Immature natural killer cell (primary cell): ENCODE measurements around the gene HTRA2. TPM values are rescaled to one million over a fixed set of nuclear protein-coding genes. Genes with fewer than 3 reads are reported as not detected.
A peak's percentile ranks its signal among the peaks of the same experiment; 100 is the strongest.
"Not testable (repeated sequence)": the region's sequence is repeated elsewhere in the genome, so short reads cannot be mapped to it uniquely, and the experiment has no call there.

ENCODE experiments used
- DNase-seq, 3 donors: peaks; one replicate each; pipeline ENCODE4 v3.0.0; 2022; ENCODE audit warnings: mixed read lengths in 1 of 3
- H3K27ac Mint-ChIP-seq, 6 donors: one replicate each; pipeline ENCODE4 v1.8.0; 2020; ENCODE audit warnings: mixed read lengths in 6 of 6, mild to moderate bottlenecking in 5 of 6, inconsistent platforms in 4 of 6, moderate library complexity in 3 of 6
- H3K27me3 Mint-ChIP-seq, 3 donors: one replicate each; pipeline ENCODE4 v1.8.0; 2020 to 2021; ENCODE audit warnings: low read depth in 3 of 3, mild to moderate bottlenecking in 3 of 3, mixed read lengths in 3 of 3, moderate library complexity in 3 of 3, inconsistent platforms in 1 of 3
- H3K36me3 Mint-ChIP-seq, 3 donors: one replicate each; pipeline ENCODE4 v1.8.0; 2020; ENCODE audit warnings: mixed read lengths in 3 of 3, inconsistent platforms in 2 of 3, mild to moderate bottlenecking in 2 of 3
- H3K4me1 Mint-ChIP-seq, 2 donors: one replicate each; pipeline ENCODE4 v1.8.0; 2020; ENCODE audit warnings: inconsistent platforms in 2 of 2, mild to moderate bottlenecking in 2 of 2, mixed read lengths in 2 of 2, moderate library complexity in 1 of 2
- H3K4me3 Mint-ChIP-seq, 5 donors: one replicate each; pipeline ENCODE4 v1.8.0; 2020; ENCODE audit warnings: mild to moderate bottlenecking in 5 of 5, mixed read lengths in 5 of 5, inconsistent platforms in 3 of 5, moderate library complexity in 3 of 5
- H3K9me3 Mint-ChIP-seq, 6 donors: one replicate each; pipeline ENCODE4 v1.8.0; 2020; ENCODE audit warnings: mild to moderate bottlenecking in 6 of 6, mixed read lengths in 6 of 6, inconsistent platforms in 4 of 6, moderate library complexity in 3 of 6
- polyA plus RNA-seq, 3 donors: library from polyadenylated mRNA; unstranded; fragments of 300-500 nt; fragmentation: Illumina TruSeq; gene quantifications; one replicate each; pipeline ENCODE4 v1.2.3, GENCODE V29; 2021

Gene HTRA2
- 10 to 100 TPM; 26.5 to 27.2 (median 27.0) TPM for polyA plus RNA-seq

DNA sequence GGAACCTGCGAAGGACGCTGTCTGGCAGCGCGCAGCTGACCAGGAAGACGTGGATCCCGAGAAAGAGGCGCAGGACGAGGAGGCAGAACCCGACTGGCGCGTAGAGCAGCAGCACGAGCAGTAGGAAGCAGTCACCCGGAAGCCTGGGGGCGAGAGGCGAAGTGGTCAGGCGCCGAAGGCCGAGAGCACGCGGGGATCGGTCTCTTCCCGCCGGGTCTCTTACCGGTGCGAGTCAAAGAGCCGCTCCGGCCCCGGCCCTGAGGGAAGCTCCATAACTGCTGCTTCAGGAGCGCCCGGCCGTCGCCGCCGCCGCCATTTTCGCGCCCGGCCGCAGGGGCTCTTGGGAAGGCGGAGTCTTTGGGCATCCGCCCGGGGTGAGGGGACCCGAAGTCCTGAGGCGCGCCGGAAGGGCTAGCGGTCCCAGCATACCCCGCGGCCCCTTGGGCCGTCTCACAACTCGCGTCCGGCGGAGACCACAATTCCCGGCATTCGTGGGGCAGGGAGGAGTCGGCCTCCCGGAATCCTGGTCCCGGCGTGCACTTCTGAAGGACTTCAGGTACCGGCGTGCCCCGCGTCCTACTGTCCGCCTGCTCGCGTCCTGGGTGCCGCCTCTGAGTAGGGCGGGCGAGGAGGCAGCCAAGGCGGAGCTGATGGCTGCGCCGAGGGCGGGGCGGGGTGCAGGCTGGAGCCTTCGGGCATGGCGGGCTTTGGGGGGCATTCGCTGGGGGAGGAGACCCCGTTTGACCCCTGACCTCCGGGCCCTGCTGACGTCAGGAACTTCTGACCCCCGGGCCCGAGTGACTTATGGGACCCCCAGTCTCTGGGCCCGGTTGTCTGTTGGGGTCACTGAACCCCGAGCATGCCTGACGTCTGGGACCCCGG is at the start of gene HTRA2, which contains the start of gene AUP1:
TSS of gene HTRA2 (plus strand) at position 577 of the 882 bp plus-strand sequence. CDS start at position 651, 74 bp downstream.
TSS of gene AUP1 (minus strand) at position 350 of the 882 bp plus-strand sequence. CDS start at position 273, 77 bp downstream.
- Mint-ChIP-seq H3K36me3 (peaks cover 12 to 27% (median 16%) of the 10 kb centered on the region in 3 donors), H3K27me3 (peaks cover 9 to 22% (median 10%) of the 10 kb centered on the region in 3 donors), H3K9me3 (no peaks in the 10 kb centered on the region), H3K27ac (peak within 1 kb of the TSS; percentile 93 to 99 (median 96)), H3K4me3 (peak within 1 kb of the TSS; percentile 93 to 97 (median 95)), H3K4me1 (peaks cover 41 to 43% of the 10 kb centered on the region in 2 donors)
- peak; percentile 92 to 93 (median 92) for DNase-seq

DNA sequence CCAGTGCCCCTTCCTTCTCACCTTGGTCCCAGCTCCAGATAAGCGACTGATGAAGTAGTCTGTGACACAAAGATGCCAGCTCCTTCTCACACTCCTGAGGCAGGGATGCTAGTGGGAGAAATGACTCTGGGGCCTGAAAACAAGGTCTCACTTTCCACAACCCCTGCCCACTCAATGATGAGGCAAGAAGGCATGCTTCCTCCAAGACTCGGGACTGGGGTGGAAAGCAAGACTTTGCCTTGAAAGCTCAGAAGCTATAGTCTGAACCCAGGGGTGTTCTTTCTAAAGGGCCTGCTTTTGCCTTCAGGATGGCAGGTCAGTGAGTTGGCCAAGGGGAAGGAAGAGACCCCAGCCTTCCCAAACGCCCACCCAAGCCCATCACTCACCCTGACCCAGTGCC is 48.3 kb upstream of the HTRA2 start:
- Mint-ChIP-seq H3K4me3 (peak overlapping the region; percentile 73 to 100 (median 98)), H3K27me3 (peaks cover 0 to 5% (median 4%) of the 10 kb centered on the region in 3 donors), H3K27ac (peak overlapping the region; percentile 7 to 100 (median 66)), H3K36me3 (peaks cover 3 to 14% (median 8%) of the 10 kb centered on the region in 3 donors), H3K4me1 (peaks cover 33 to 40% of the 10 kb centered on the region in 2 donors), H3K9me3 (no peaks in the 10 kb centered on the region)
- no peak for DNase-seq

DNA sequence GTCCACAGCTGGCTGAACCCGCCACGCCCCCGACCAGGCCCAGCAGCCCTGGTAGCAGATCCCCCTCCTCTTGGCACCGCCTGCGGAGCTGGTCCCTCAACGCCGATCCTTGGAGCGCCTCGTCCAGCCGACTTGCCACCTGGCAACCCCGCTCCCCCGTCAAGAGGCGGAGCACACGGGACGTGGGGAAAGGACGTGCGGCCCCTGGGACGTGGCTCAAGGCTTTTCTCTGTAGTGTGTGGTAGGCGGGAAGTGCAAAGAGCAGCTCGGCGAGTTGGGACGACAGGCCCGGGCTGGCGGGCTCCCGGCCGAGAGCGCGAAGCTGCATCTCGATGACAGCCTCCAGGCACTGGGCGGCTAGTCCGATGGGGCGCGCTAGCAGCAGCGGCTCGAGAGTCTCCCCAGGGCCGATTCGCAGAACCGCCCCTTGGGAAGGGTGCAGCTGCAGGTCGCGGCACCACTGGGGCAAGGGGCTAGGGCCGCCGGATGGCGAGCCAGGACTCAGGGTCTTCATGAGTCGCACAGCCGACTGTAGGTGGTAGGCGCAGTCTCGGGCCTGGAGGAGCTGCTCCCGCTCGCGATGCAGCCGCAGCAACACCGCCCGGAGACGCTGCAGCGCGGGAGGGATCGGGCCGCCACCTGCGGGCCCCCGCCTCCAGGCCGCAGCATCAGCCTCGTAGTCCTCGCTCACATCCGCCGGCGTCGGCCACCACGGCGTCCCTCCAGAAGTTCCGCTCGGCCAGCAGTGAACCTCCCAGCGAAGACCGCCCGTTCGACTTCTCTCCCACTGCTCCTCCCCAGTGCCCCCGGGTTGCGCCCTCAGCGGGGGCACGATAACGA is 47.6 kb upstream of the HTRA2 start:
- peak in 1 of 3 donors; percentile 76 for DNase-seq
- H3K9me3 Mint-ChIP-seq = no peaks in the 10 kb centered on the region
- H3K27me3 Mint-ChIP-seq = peaks cover 0 to 5% (median 4%) of the 10 kb centered on the region in 3 donors
- peak overlapping the region; percentile 90 to 100 (median 99) for H3K27ac Mint-ChIP-seq
- peaks cover 35 to 40% of the 10 kb centered on the region in 2 donors for H3K4me1 Mint-ChIP-seq
- H3K36me3 Mint-ChIP-seq = peaks cover 6 to 20% (median 12%) of the 10 kb centered on the region in 3 donors
- peak overlapping the region; percentile 97 to 100 (median 99) for H3K4me3 Mint-ChIP-seq

DNA sequence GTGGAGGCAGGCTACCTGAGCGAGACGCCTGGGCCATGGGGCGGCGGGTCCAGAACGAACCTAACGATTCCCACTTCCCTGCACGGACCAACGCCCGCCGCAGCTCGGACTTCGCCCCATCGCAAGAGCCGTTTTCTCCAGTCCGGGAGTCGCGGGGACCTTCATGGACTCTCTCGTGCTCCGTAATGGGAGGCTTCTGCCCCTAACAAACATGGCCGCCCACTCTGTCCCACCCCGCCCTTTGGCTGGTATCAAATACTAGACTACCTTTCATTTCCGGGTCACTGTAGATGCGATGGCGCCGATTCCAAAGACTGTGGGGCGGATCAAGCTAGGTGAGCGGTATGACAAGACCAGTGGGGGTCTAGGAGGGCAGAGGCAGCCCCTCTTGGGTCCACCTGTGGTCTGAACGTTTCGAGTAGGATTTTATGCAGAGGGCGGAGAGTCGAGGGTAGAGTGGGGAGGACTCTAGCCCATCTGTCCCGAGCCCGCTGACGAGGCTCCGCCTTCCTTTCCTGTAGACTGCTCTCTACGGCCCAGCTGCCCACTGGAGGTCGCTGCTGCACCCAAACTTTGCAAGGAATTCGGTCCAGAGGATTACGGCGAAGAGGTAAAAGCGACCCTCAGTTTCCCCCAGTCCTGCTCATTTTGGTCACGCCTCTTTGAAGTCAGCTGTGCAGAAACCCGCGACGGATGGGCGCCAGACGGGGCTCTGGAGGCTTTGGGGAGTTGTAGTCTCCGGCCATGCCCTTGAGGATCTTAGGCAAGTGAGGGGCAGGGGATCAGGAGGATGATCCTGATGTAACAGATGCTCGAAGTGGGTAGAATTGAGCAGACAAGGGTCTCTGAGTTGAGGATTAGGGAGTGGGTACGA is 46.7 kb upstream of the HTRA2 start, which contains the start of the genes CCDC142 and TTC31:
TSS of gene CCDC142 (minus strand) at position 198 of the 874 bp plus-strand sequence. CDS start at position 37, 161 bp downstream.
TSS of gene TTC31 (plus strand) at position 281 of the 874 bp plus-strand sequence. CDS start at position 296, 15 bp downstream.
- H3K4me1 Mint-ChIP-seq = peaks cover 35 to 40% of the 10 kb centered on the region in 2 donors
- peak within 1 kb of the TSS; percentile 90 to 100 (median 99) for H3K27ac Mint-ChIP-seq
- DNase-seq = peak; percentile 94 to 96 (median 95)
- H3K9me3 Mint-ChIP-seq = no peaks in the 10 kb centered on the region
- peak within 1 kb of the TSS; percentile 97 to 100 (median 99) for H3K4me3 Mint-ChIP-seq
- peaks cover 0 to 5% (median 4%) of the 10 kb centered on the region in 3 donors for H3K27me3 Mint-ChIP-seq
- peaks cover 6 to 14% (median 8%) of the 10 kb centered on the region in 3 donors for H3K36me3 Mint-ChIP-seq

DNA sequence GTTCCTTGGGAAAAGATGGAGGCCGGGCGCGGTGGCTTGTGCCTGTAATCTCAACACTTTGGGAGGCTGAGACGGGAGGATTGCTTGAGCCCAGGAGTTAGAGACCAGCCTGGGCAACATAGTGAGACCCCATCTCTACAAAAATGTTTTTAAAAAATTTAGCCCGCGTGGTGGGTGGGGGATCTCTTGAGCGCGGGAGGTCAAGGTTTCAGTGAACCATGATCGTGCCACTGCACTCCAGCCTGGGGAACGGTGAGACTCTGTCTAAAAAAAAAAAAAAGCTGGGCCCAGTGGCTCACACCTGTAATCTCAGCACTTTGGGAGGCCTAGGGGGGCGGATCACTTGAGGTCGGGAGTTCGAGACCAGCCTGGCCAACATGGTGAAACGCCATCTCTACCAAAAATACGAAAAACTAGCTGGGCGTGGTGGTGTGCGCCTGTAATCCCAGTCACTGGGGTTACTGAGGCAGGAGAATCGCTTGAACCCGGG is 46.0 kb upstream of the HTRA2 start:
- peak overlapping the region; percentile 90 to 100 (median 99) for H3K27ac Mint-ChIP-seq
- not testable (repeated sequence) for H3K27me3 Mint-ChIP-seq, H3K9me3 Mint-ChIP-seq, DNase-seq
- H3K4me3 Mint-ChIP-seq = peak overlapping the region; percentile 97 to 100 (median 99)
- H3K4me1 Mint-ChIP-seq = peaks cover 35 to 40% of the 10 kb centered on the region in 2 donors
- peaks cover 6 to 14% (median 8%) of the 10 kb centered on the region in 3 donors for H3K36me3 Mint-ChIP-seq

DNA sequence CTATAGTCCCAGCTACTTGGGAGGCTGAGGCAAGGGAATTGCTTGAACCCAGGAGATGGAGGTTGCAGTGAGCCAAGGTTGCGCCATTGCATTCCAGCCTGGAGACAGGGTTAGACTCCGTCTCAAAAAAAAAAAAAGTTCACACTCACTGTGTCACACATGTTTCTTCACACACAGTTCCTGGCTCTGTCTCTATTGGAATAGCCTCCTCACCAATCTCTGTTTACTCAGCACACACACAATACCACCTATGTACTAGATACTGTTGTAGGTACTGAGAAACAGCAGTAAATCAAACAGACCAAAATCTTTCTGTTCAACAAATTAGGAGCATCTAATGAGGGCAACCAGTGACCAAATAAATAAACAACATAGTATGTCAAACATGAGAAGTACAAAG is 43.6 kb upstream of the HTRA2 start:
- Mint-ChIP-seq H3K36me3 (peaks cover 21 to 28% (median 23%) of the 10 kb centered on the region in 3 donors), H3K4me1 (peaks cover 22 to 27% of the 10 kb centered on the region in 2 donors), H3K9me3 (no peaks in the 10 kb centered on the region), H3K27me3 (peaks cover 0 to 5% (median 2%) of the 10 kb centered on the region in 3 donors), H3K4me3 (no peak overlapping the region), H3K27ac (no peak overlapping the region)
- no peak for DNase-seq

DNA sequence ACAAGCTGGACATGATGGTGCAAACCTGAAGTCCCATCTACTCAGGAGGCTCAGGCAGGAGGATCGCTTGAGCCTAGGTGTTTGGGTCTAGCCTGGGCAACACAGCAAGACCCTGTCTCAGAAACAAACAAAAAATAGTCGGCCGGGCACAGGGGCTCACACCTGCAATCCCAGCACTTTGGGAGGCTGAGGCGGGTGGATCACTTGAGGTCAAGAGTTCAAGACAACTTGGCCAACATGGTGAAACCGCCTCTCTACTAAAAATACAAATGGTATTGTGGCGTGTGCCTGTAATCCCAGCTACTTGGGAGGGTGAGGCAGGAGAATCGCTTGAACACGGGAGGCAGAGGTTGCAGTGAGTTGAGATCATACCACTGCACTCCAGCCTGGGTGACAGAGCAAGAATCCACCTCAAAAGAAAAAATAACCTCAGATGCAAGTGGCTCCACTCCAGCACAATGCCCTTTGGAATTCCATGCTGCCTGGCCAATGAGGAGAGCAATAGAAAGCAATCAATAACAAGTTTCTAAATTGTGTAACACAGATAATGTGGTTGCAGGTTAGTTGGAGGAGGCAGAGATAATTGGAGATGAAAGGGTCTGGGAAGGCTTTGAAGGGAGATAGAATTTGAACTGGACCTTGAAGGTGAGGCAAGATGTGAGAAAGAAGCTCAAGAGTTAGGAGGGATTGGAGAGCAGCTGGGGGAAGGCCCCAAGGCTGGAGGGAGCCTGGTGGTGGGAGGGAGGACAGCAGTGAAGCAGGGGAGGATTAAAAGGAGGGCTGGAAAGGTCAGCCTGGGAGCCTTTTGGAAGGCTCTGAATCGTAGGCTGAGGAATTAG is 40.9 kb upstream of the HTRA2 start:
- Mint-ChIP-seq H3K36me3 (peaks cover 25 to 39% (median 25%) of the 10 kb centered on the region in 3 donors), H3K4me3 (no peak overlapping the region), H3K27me3 (no peaks in the 10 kb centered on the region), H3K9me3 (no peaks in the 10 kb centered on the region), H3K27ac (peak overlapping the region in 1 of 6 donors; percentile 66), H3K4me1 (peaks cover 3 to 5% of the 10 kb centered on the region in 2 donors)
- DNase-seq = no peak

DNA sequence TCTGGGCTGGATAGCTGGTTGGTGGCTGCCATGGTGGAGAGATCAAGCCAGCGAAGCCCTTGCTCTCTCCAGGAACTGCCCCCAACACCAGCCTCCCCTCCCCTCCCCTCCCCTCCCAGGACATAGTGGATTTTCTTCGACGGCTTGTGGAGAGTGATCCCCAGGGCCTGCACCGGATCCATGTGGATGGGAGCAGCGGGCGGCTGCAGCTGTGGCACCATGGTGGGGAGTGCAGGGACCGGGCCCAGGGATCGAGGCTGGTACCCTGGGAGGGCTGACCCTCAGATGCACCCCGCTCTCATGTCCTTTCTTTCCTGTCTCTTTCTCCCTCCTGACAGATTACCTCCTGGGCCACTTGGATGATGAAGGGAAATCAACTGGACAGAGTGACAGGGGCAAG is 39.8 kb upstream of the HTRA2 start:
- no peak overlapping the region for H3K27ac Mint-ChIP-seq
- peaks cover 0 to 2% of the 10 kb centered on the region in 2 donors for H3K4me1 Mint-ChIP-seq
- no peak for DNase-seq
- H3K9me3 Mint-ChIP-seq = no peaks in the 10 kb centered on the region
- H3K36me3 Mint-ChIP-seq = peaks cover 29 to 44% (median 30%) of the 10 kb centered on the region in 3 donors
- H3K4me3 Mint-ChIP-seq = no peak overlapping the region
- H3K27me3 Mint-ChIP-seq = peaks cover 0 to under 1% (median 0%) of the 10 kb centered on the region in 3 donors

DNA sequence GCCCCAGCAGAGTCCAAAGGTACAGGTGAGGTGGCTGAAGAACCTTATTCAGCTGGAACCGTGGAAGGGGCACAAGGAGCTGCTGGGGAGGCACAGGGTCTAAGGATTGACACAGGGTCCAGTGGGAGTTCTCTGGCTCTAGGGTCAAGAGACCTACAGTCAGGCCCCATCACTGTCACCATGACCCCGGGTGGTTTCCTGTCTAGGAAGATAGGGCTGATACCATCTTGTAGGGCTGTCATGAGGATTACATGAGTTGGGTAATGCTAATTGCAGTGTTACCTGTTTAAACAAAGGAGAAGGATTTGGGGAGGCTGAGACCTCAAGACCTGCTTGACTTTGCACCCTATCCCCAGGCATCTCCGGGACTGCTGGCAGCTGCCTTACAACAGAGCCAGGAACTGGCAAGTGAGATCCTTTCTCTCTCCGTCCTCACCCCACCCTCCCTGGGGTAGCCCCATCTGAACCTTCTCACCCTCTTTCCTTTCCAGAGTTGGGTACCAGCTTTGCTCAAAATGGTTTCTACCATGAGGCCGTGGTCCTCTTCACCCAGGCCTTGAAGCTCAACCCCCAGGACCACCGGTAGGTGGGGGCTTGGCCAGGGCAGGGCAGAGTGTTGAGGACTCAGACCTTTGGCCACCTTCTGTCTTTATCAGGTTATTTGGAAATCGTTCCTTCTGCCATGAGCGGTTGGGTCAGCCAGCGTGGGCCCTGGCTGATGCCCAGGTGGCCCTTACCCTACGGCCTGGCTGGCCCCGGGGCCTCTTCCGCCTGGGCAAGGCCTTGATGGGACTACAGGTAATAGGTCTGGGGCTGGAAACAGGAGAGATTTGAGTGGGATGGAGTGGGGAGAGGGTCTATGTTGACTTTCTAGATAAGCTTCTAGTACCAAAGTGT is 37.8 kb upstream of the HTRA2 start:
- no peak overlapping the region for H3K27ac Mint-ChIP-seq
- no peaks in the 10 kb centered on the region for H3K9me3 Mint-ChIP-seq
- peaks cover 0 to under 1% of the 10 kb centered on the region in 2 donors for H3K4me1 Mint-ChIP-seq
- no peak overlapping the region for H3K4me3 Mint-ChIP-seq
- H3K27me3 Mint-ChIP-seq = peaks cover 0 to 1% (median 0%) of the 10 kb centered on the region in 3 donors
- H3K36me3 Mint-ChIP-seq = peaks cover 25 to 36% (median 29%) of the 10 kb centered on the region in 3 donors
- DNase-seq = no peak

DNA sequence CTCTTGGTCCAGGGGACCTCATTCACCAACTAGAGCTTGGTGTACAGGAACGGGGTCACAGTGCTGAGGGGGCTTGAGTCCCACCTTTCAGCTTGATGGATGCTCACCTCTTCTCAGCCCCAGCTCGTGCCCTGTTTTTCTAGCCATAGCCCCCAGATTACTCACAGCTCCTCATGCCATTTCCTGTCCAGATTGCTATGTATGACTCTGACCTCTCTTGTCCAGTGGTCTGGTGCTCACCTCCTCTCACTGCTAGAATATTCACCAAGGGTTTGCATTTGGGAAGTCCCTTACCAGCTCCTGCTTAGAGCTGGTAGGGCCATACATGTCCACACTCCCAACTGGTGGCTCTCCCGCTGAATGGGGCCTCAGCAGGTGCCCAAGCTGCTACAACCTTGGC is 36.2 kb upstream of the HTRA2 start:
- H3K4me1 Mint-ChIP-seq = peaks cover 13% of the 10 kb centered on the region in 2 donors
- peaks cover 23 to 35% (median 27%) of the 10 kb centered on the region in 3 donors for H3K36me3 Mint-ChIP-seq
- no peak overlapping the region for H3K4me3 Mint-ChIP-seq
- peaks cover under 1 to 7% (median 5%) of the 10 kb centered on the region in 3 donors for H3K27me3 Mint-ChIP-seq
- H3K9me3 Mint-ChIP-seq = no peaks in the 10 kb centered on the region
- no peak overlapping the region for H3K27ac Mint-ChIP-seq
- DNase-seq = no peak

DNA sequence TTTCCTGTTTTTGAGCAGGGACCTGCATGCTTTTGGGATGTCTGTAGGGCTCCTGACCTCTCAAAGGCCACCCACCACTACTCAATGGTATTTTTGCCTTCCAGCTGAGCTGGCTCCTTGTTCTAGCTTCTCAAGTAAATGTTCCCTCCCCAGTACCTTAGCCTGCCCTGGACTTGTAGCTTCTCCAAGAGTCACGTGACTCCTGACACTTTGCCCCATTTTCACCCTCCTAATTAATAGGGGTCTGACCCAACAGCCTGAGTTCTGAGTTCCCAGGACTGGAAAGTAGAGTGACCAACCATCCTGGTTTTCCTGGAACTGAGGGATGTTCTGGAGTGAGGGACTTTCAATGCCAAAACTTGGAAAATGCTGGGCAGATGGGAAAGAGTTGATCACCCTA is 34.3 kb upstream of the HTRA2 start:
- peaks cover 5 to 10% (median 8%) of the 10 kb centered on the region in 3 donors for H3K27me3 Mint-ChIP-seq
- peak overlapping the region in 1 of 6 donors; percentile 50 for H3K27ac Mint-ChIP-seq
- no peaks in the 10 kb centered on the region for H3K9me3 Mint-ChIP-seq
- H3K36me3 Mint-ChIP-seq = peaks cover 13 to 23% (median 18%) of the 10 kb centered on the region in 3 donors
- H3K4me1 Mint-ChIP-seq = peaks cover 21 to 25% of the 10 kb centered on the region in 2 donors
- no peak for DNase-seq
- H3K4me3 Mint-ChIP-seq = no peak overlapping the region
